A172 (cell line): Measurements from ENCODE around the gene MEDAG. TPM values are rescaled to one million over a fixed set of nuclear protein-coding genes. Genes with fewer than 3 reads are reported as not detected.

Experiments used
- DNase-seq: peaks from one replicate; pipeline ENCODE4 v3.0.0-alpha.2; 2015; ENCODE audit warnings: low spot score
- total RNA-seq: library from RNA; depleted of rRNA; stranded (reverse); fragments of >200 nt; shearing (Covaris generic); gene quantifications from 2 replicates; pipeline ENCODE4 v1.2.3, GENCODE V29; 2014

The MEDAG gene
- total RNA-seq, 1 experiment from 2014 or later: not detected

- peak; percentile 71 for DNase-seq
Measured at GRCh38 chr13:30872685-30873461, 33.2 kb upstream of the MEDAG start.

- peak; percentile 14 for DNase-seq
Measured at GRCh38 chr13:30873499-30873898, 32.6 kb upstream of the MEDAG start.

- no peak for DNase-seq
Measured at GRCh38 chr13:30874111-30874510, 32.0 kb upstream of the MEDAG start.

- DNase-seq: no peak
Measured at GRCh38 chr13:30874561-30874960, 31.5 kb upstream of the MEDAG start.

GRCh38 chr13:30877335-30877734, 28.7 kb upstream of the MEDAG start:
- no peak for DNase-seq

GRCh38 chr13:30880151-30880855, 25.8 kb upstream of the MEDAG start:
- no peak for DNase-seq

- peak; percentile 60 for DNase-seq
Measured at GRCh38 chr13:30880856-30881155, 25.3 kb upstream of the MEDAG start.

GRCh38 chr13:30881191-30881651, 24.9 kb upstream of the MEDAG start:
- DNase-seq: no peak

- no peak for DNase-seq
Measured at GRCh38 chr13:30882026-30882850, 23.8 kb upstream of the MEDAG start.

- DNase-seq: no peak
Measured at GRCh38 chr13:30882996-30883766, 22.9 kb upstream of the MEDAG start.

- no peak for DNase-seq
Measured at GRCh38 chr13:30884543-30884942, 21.5 kb upstream of the MEDAG start.

- DNase-seq: no peak
Measured at GRCh38 chr13:30889196-30889690, 16.8 kb upstream of the MEDAG start.

- peak; percentile 20 for DNase-seq
Measured at GRCh38 chr13:30892966-30893365, 13.1 kb upstream of the MEDAG start.

- DNase-seq: no peak
Measured at GRCh38 chr13:30895773-30896172, 10.3 kb upstream of the MEDAG start.

GRCh38 chr13:30898070-30898469, 8.0 kb upstream of the MEDAG start:
- DNase-seq: no peak

- DNase-seq: peak; percentile 8
Measured at GRCh38 chr13:30898678-30899241, 7.3 kb upstream of the MEDAG start.

GRCh38 chr13:30900436-30900835, 5.6 kb upstream of the MEDAG start:
- DNase-seq: no peak

GRCh38 chr13:30900952-30901749, 4.9 kb upstream of the MEDAG start:
- DNase-seq: no peak

GRCh38 chr13:30904043-30904442, 2.0 kb upstream of the MEDAG start:
- no peak for DNase-seq

GRCh38 chr13:30906411-30907051, 460 bp downstream of the MEDAG start:
- DNase-seq: no peak
